DMS153 treated with DMSO at 0.1 percent for 48 hours (cell line): ENCODE measurements around the gene C12orf57.

ENCODE experiments used
- DNase-seq: peaks from one replicate; lab custom pipeline; 2025; ENCODE audit not compliant: unreplicated experiment; lab: John Stamatoyannopoulos, UW

C12orf57 gene

GRCh38 chr12:6963016-6963731 lies 19.4 kb downstream of the C12orf57 start:
- DNase-seq = peak; percentile 80

- DNase-seq = peak; percentile 19
These were observed 20.1 kb downstream of the C12orf57 start for GRCh38 chr12:6963791-6964413.

- DNase-seq = no peak
These were observed 20.8 kb downstream of the C12orf57 start for GRCh38 chr12:6964605-6965025.

GRCh38 chr12:6965026-6965661 lies 21.3 kb downstream of the C12orf57 start:
- peak; percentile 37 for DNase-seq

GRCh38 chr12:6965714-6966113 lies 21.9 kb downstream of the C12orf57 start:
- no peak for DNase-seq

GRCh38 chr12:6966351-6966750 lies 22.5 kb downstream of the C12orf57 start:
- no peak for DNase-seq

GRCh38 chr12:6967651-6968100 lies 23.9 kb downstream of the C12orf57 start:
- no peak for DNase-seq

- DNase-seq = no peak
These were observed 24.6 kb downstream of the C12orf57 start for GRCh38 chr12:6968426-6968825.

GRCh38 chr12:6970096-6970527 lies 26.3 kb downstream of the C12orf57 start:
- no peak for DNase-seq

GRCh38 chr12:6974180-6974579 lies 30.4 kb downstream of the C12orf57 start:
- DNase-seq = no peak

- no peak for DNase-seq
These were observed 31.6 kb downstream of the C12orf57 start for GRCh38 chr12:6975297-6976032.

GRCh38 chr12:6977653-6978052 lies 33.8 kb downstream of the C12orf57 start:
- DNase-seq = no peak

- no peak for DNase-seq
These were observed 34.4 kb downstream of the C12orf57 start for GRCh38 chr12:6978188-6978587.

GRCh38 chr12:6978611-6979011 lies 34.8 kb downstream of the C12orf57 start:
- DNase-seq = no peak

- no peak for DNase-seq
These were observed 35.2 kb downstream of the C12orf57 start for GRCh38 chr12:6979021-6979420.

- no peak for DNase-seq
These were observed 35.6 kb downstream of the C12orf57 start for GRCh38 chr12:6979453-6979852.

- DNase-seq = no peak
These were observed 36.3 kb downstream of the C12orf57 start for GRCh38 chr12:6980075-6980474.

GRCh38 chr12:6980740-6981139 lies 36.9 kb downstream of the C12orf57 start:
- no peak for DNase-seq

GRCh38 chr12:6981152-6982052 lies 37.6 kb downstream of the C12orf57 start:
- DNase-seq = no peak

GRCh38 chr12:6982532-6982931 lies 38.7 kb downstream of the C12orf57 start:
- DNase-seq = no peak
